ENCODE measurements around the gene TSPAN32.

DNA sequence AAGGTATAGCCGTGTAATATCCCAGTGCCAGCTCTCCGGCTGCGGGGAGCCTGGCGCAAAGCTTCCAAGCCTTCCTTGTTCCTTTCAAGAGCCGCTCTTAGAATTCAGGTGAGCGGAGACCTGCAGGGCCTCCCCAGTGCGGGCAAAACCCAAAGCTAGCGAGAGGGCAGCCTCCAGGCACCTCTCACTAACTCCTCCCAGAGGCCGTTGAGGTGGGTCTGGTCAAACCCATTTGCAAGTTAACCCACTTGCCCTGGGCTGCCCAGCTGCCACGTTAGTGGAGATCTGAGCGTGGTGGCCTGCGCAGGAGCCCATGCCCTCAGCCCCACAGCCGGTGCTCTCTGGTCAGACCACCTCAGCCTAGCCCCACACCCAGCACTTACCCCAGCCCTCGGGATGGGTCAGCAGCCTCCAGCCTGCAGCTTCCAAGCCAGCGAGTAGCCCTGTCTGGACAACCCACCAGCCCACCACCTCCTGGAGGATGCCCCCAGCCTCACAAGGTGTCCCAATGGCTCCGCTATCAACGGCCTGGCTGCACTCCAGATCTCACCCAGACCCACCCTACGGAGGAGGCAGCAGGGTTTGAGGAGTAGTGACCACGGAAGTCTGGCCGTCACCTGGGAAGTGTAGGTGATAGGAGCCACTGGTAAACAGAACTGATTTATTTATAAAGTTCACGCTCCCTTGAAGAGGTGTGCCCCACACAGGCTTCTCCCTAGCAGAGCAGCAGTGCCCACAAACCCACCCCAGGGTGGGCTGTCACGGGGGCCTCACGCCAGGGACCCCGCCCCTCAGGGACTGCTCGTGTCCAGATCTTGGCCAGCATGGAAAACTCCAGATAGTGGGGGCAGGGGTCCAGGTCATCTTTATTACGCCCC is 33.7 kb upstream of the TSPAN32 start:
- TF ChIP-seq ESRRA (IDR thresholded peaks at IDR 0.05; ENCODE audit: borderline replicate concordance, low read length) (no peak), POLR2A (IDR thresholded peaks at IDR 0.05; ENCODE audit: low read length) (no peak), HES2 (IDR thresholded peaks at IDR 0.05) (no peak), CHD4 (IDR thresholded peaks at IDR 0.05; ENCODE audit: borderline replicate concordance) (no peak), USF2 (IDR thresholded peaks at IDR 0.05) (no peak), ELK1 (IDR thresholded peaks at IDR 0.05; ENCODE audit: low read depth, low read length) (no peak), MAFK (IDR thresholded peaks at IDR 0.05; ENCODE audit: partially characterized antibody) (no peak), MYC (IDR thresholded peaks at IDR 0.05; ENCODE audit: borderline replicate concordance, low read length) (no peak), KDM5A (IDR thresholded peaks at IDR 0.05) (no peak), NR3C1 (IDR thresholded peaks at IDR 0.05) (no peak), RAD21 (conservative IDR thresholded peaks at IDR 0.05 in 1 of 2, IDR thresholded peaks at IDR 0.05 in 1 of 2) (no peak)
- TF ChIP-seq, protein P1, sequence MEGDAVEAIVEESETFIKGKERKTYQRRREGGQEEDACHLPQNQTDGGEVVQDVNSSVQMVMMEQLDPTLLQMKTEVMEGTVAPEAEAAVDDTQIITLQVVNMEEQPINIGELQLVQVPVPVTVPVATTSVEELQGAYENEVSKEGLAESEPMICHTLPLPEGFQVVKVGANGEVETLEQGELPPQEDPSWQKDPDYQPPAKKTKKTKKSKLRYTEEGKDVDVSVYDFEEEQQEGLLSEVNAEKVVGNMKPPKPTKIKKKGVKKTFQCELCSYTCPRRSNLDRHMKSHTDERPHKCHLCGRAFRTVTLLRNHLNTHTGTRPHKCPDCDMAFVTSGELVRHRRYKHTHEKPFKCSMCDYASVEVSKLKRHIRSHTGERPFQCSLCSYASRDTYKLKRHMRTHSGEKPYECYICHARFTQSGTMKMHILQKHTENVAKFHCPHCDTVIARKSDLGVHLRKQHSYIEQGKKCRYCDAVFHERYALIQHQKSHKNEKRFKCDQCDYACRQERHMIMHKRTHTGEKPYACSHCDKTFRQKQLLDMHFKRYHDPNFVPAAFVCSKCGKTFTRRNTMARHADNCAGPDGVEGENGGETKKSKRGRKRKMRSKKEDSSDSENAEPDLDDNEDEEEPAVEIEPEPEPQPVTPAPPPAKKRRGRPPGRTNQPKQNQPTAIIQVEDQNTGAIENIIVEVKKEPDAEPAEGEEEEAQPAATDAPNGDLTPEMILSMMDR (IDR thresholded peaks at IDR 0.05): no peak
- TF ChIP-seq, protein P2, sequence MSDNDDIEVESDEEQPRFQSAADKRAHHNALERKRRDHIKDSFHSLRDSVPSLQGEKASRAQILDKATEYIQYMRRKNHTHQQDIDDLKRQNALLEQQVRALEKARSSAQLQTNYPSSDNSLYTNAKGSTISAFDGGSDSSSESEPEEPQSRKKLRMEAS (IDR thresholded peaks at IDR 0.05): no peak

All from A549 (cell line).